Stomach (tissue), 4 donors: ENCODE measurements around the gene NEDD9.

Source experiments
- EP300 ChIP-seq: sonication (generic); formaldehyde crosslinking; IDR thresholded peaks from one replicate; pipeline ENCODE4 v1.6.1; 2017; ENCODE audit warnings: antibody characterized with exemption
- TF ChIP-seq, protein P1 (sequence below), 7 experiments: fragments of 450-650 bp in 4 of 7; fragments of 200-600 bp in 3 of 7; sonication (generic) in 3 of 7; IDR thresholded peaks; one replicate each; pipeline ENCODE4 v1.5.1; 2016 to 2019; ENCODE audit warnings: antibody characterized with exemption in 7 of 7, control low read depth in 2 of 7, mild to moderate bottlenecking in 1 of 7

DNA sequence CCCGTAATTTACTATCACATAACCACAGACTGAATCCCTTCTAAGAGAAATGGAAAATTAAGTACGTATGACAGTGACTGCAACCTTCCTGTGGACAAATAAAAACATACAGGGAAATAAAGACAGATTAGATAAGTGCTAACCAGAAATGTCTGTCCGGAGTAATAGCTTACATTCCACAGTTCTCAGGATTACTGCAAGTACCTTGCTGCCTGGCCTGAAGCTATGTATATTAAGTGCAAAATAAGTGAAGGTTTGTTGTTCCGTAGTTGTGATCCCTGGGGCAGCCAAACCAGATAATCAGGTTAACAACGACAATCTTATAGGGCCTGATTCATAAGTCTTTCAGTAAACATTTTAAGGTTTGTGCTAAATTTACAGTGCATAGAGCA, 2.8 kb downstream of the NEDD9 start:
- TF ChIP-seq, protein P1, sequence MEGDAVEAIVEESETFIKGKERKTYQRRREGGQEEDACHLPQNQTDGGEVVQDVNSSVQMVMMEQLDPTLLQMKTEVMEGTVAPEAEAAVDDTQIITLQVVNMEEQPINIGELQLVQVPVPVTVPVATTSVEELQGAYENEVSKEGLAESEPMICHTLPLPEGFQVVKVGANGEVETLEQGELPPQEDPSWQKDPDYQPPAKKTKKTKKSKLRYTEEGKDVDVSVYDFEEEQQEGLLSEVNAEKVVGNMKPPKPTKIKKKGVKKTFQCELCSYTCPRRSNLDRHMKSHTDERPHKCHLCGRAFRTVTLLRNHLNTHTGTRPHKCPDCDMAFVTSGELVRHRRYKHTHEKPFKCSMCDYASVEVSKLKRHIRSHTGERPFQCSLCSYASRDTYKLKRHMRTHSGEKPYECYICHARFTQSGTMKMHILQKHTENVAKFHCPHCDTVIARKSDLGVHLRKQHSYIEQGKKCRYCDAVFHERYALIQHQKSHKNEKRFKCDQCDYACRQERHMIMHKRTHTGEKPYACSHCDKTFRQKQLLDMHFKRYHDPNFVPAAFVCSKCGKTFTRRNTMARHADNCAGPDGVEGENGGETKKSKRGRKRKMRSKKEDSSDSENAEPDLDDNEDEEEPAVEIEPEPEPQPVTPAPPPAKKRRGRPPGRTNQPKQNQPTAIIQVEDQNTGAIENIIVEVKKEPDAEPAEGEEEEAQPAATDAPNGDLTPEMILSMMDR (IDR thresholded peaks at IDR 0.05) = no peak
- TF ChIP-seq EP300 = no peak
